ENCODE measurements around the gene PPP2R2C.

Gene PPP2R2C

DNA sequence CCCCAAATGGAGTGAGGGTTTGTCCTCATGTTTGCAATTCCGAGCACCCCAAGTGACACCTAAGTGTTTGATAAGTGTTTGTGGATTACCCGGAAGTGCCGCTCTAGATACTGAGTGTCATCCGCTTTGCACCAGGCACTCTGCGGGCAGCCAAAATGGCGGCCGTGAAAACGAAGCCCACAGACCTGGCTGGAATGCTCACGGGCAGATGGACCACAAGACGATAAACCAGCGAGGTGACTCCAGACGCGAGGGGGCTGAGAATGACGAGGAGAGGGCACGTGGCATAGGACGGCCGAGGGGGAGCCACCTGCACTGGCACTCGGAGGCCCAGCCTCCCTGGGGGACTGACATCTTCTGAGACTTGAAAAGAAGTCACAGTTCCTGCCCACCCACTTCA is 51.0 kb downstream of the PPP2R2C start:
- TF ChIP-seq, protein P1, sequence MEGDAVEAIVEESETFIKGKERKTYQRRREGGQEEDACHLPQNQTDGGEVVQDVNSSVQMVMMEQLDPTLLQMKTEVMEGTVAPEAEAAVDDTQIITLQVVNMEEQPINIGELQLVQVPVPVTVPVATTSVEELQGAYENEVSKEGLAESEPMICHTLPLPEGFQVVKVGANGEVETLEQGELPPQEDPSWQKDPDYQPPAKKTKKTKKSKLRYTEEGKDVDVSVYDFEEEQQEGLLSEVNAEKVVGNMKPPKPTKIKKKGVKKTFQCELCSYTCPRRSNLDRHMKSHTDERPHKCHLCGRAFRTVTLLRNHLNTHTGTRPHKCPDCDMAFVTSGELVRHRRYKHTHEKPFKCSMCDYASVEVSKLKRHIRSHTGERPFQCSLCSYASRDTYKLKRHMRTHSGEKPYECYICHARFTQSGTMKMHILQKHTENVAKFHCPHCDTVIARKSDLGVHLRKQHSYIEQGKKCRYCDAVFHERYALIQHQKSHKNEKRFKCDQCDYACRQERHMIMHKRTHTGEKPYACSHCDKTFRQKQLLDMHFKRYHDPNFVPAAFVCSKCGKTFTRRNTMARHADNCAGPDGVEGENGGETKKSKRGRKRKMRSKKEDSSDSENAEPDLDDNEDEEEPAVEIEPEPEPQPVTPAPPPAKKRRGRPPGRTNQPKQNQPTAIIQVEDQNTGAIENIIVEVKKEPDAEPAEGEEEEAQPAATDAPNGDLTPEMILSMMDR (IDR thresholded peaks at IDR 0.05; ENCODE audit: extremely low read depth, missing control alignments): no peak
- no peak for DNase-seq (ENCODE audit: low spot score)

DNA sequence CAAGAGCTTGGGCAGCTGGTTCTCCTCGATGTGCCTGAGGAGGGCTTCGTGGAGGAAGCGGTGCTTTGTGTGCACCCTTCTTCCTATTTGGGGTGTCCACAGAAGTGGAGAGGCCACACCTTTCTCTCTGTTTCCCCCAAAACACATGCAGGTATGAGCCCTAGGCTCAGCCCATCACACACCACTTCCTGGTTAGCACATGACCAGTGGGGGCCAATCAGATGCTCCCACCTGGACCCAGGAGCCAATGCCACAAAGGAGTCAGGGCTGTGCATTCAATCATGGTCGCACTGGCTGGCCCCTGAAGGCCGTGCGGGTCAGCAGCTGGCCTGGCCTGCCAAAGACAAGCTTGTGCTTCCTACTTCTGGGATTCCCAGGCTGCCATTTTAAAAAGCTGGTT is 51.4 kb downstream of the PPP2R2C start:
- DNase-seq (ENCODE audit: low spot score): no peak
- TF ChIP-seq, protein P1 (IDR thresholded peaks at IDR 0.05; ENCODE audit: extremely low read depth, missing control alignments): no peak

DNA sequence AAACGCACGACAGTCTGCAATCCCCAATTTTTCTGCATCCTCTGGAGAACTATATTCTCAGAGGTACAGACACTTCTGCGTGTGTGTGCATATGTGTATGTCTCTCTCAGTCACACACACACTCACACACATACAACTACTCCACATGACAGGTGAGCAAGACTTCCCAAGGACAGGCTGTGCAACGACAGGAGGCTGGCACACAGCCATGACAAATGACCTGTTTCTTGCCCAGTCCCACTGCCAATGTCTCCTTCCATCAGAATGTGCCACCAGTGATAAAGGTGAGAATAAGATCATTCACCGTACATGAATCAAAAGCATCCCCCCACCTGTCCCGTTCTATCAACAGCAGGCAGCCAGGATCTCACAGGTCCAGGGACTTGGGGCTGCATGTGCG is 52.4 kb downstream of the PPP2R2C start:
- TF ChIP-seq, protein P1 (IDR thresholded peaks at IDR 0.05; ENCODE audit: extremely low read depth, missing control alignments): no peak
- DNase-seq (ENCODE audit: low spot score): no peak

DNA sequence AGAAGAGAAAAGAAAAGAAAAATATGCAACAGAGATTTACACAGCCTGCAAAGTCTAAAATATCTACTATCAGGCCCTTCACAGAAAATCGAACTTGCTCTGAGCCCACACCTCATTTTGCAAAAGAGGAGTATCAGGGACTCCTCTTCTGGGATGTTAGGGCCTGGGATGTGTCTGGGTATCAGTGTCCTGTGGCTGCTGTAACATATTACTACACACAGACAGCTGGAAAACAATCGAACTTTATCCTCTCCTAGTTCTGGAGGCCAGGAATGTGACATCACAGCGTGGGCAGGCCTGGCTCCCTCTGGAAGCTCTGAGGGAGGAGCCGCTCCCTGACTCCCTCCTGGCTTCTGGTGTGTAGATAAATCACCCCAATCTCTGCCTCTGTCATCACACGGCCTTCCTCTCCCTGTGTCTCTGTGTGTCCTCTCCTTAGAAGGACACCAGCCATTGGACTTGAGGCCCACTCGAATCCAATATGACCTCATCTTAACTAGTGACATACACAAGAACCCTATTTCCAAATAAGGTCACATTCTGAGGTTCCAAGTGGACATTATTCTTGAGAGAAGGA is 52.9 kb downstream of the PPP2R2C start:
- TF ChIP-seq, protein P1 (IDR thresholded peaks at IDR 0.05; ENCODE audit: extremely low read depth, missing control alignments): no peak
- DNase-seq (ENCODE audit: low spot score): no peak

DNA sequence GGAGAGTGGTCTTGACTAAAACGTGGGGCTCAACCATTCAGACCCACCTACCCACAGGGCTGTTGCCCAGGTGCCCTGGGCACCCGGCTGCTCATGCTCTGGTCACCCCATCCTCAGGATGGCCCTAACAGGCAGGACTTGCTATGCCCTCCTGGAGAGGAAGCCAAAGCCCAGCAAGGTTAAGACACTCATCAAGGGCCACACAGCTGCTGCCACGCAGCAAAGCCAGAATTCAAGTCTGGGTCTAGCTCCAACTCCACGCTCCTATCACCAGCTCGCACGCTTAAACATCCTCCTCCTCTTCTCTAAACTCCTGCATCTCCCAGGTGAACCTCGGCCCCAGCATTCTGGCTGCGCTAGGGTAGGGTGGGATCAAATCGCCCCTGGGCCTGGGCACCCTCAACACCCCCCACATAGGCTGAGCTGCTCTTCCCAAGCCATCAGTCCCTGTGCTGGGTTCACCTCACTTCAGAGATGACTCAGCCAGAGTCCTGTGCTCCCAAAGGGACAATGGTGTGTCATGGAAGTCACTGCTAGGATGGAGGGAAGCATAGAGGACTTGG is 54.1 kb downstream of the PPP2R2C start:
- TF ChIP-seq, protein P1 (IDR thresholded peaks at IDR 0.05; ENCODE audit: extremely low read depth, missing control alignments): no peak
- no peak for DNase-seq (ENCODE audit: low spot score)

DNA sequence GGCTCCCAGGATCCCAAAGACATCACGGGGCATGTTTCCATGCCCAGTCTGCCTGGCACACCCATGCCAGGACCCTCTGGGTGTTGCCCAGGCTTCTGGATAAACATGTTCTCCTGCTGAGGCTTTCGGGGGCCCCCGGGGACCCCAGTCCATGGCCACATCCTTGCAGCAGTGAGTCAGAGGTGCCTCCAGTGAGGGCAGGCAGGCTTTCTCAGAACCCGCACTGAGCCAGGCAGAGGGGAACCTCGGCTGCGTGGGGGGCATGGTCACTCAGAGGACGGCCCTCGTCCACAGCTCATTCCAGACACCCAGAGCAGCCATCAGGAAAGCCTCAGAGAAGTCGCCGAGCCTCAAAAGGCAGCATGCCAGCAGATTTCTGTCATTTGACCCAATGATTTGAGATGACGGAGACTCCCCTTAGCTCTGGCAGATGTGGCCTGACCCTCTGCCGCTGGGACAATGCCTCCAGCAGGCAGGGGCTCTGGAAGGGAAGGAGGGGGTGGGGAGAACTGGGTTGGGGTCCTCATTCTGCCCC is 54.8 kb downstream of the PPP2R2C start:
- no peak for DNase-seq (ENCODE audit: low spot score)
- TF ChIP-seq, protein P1 (IDR thresholded peaks at IDR 0.05; ENCODE audit: extremely low read depth, missing control alignments): no peak

DNA sequence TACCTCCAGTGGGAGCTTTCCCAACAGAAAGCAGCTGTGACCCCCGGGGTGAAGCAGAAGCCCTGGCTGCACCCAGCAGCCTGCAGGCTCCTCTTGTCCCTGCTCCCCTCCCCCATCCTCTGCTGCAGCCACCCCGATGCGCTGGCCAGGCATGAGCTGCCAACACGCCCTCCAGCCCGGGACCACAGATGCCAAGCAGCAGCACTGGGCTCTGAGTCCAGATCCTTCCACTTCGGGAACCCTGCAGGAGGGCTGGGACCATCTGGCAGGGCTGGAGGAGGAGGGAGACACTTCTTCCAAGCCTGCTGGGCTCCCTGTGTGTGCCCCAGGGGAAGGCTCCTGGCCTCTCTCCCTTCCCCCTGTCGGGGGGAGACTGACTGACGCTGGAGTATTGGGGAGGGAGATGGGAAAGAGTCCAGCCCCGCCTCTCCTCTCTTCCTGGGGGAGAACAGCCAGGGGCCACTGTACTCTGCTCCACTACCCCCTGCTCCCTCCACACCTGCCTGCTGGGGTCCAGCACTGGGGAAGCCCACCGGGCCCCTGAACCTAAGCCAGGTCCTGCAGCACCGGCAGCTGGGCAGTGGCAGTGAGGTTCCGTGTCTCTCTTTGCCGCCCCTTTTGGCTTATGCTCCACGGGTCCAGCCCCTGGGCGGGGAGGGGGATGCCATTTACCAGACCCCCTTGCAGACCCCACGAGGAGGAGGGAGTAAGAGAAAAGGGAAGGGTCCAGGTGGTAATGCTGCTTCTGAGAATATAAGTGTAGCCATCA is 55.7 kb downstream of the PPP2R2C start:
- TF ChIP-seq, protein P1 (IDR thresholded peaks at IDR 0.05; ENCODE audit: extremely low read depth, missing control alignments): no peak
- DNase-seq (ENCODE audit: low spot score): no peak

Data from GM20000 (cell line).